K562 (cell line): ENCODE data around the gene ZCCHC8. TPM values are rescaled to one million over a fixed set of nuclear protein-coding genes. Genes with fewer than 3 reads are reported as not detected.

ENCODE experiments used
- ATAC-seq: fragments of 200-7000 bp; cut with Tn5 transposase; 3 replicates; pipeline ENCODE4 v1.9.1; 2020; ENCODE audit warnings: moderate library complexity
- BruUV-seq: library from RNA; stranded (reverse); fragments of 400-500 nt; replicated peaks from 2 replicates; lab custom pipeline; 2021; lab: Mats Ljungman, UMichigan
- CTCF ChIA-PET: fragments of 300-600 bp; formaldehyde crosslinking; extraction: SDS; loops from one replicate; lab custom pipeline; 2021; ENCODE audit warnings: low intra/inter-chr PET ratio; lab: Yijun Ruan, JAX
- POLR2A ChIA-PET: fragments of 300-600, 350-650 bp; sonication (Branson Sonifier 250); formaldehyde crosslinking; extraction: SDS; loops from one replicate; lab custom pipeline; 2021; ENCODE audit warnings: antibody characterized with exemption, inconsistent platforms; lab: Yijun Ruan, JAX
- DNase-seq, 4 experiments: peaks; one replicate each; pipeline versions ENCODE4 v3.0.0 to v3.0.0-alpha.2; 2011 to 2018; ENCODE audit warnings: low spot score in 3 of 4, mixed read lengths in 3 of 4; ENCODE audit errors: extremely low read depth in 1 of 4
- FAIRE-seq: peaks from 2 replicates; lab custom pipeline; 2011; peaks lifted over from hg19 to GRCh38; lab: Jason Lieb, UNC
- H2AFZ ChIP-seq: 2 replicates; pipeline ENCODE4 v1.6.0; 2011; ENCODE audit warnings: low read depth, low read length, control low read depth, inconsistent platforms
- H3K27ac ChIP-seq: fragments of 200-600 bp; 3 replicates; pipeline ENCODE4 v1.8.0; 2011; ENCODE audit warnings: low read depth, mild to moderate bottlenecking, control low read depth, inconsistent platforms, low read length, moderate library complexity, mixed read lengths; ENCODE audit errors: extremely low read depth
- H3K27me3 ChIP-seq, 2 experiments: fragments of 300-600 bp in 1 of 2; 2 replicates in 1 of 2; 3 replicates in 1 of 2; pipeline versions ENCODE4 v1.6.0 to v1.8.0; 2011; ENCODE audit warnings: inconsistent platforms in 2 of 2, low read length in 2 of 2, mild to moderate bottlenecking in 1 of 2, mixed read lengths in 1 of 2, moderate library complexity in 1 of 2; ENCODE audit not compliant: control insufficient read depth in 2 of 2, insufficient read depth in 2 of 2
- H3K36me3 ChIP-seq: fragments of 300-600 bp; 3 replicates; pipeline ENCODE4 v1.8.0; 2011; ENCODE audit warnings: mild to moderate bottlenecking, low read length, inconsistent platforms; ENCODE audit not compliant: control insufficient read depth, insufficient read depth
- H3K4me1 ChIP-seq, 2 experiments: fragments of 200-600 bp in 1 of 2; replicated peaks in 1 of 2; 2 replicates in 1 of 2; 3 replicates in 1 of 2; pipeline versions ENCODE4 v1.5.1 to v1.8.0; 2011; ENCODE audit warnings: inconsistent platforms in 2 of 2, low read length in 2 of 2, mild to moderate bottlenecking in 1 of 2, mixed read lengths in 1 of 2, moderate library complexity in 1 of 2; ENCODE audit not compliant: control insufficient read depth in 2 of 2, insufficient read depth in 2 of 2
- H3K4me2 ChIP-seq: 2 replicates; pipeline ENCODE4 v1.6.1; 2011; ENCODE audit warnings: low read length, control low read depth, inconsistent platforms, mixed read lengths; ENCODE audit not compliant: insufficient read depth
- H3K4me3 ChIP-seq: fragments of 200-600 bp; sonication (generic), shearing (Covaris generic); 2 replicates; pipeline ENCODE4 v1.5.1; 2016; ENCODE audit warnings: control low read depth, inconsistent platforms
- H3K79me2 ChIP-seq: fragments of 200-600 bp; 3 replicates; pipeline ENCODE4 v1.8.0; 2011; ENCODE audit warnings: low read length, inconsistent platforms; ENCODE audit not compliant: control insufficient read depth, insufficient read depth
- H3K9ac ChIP-seq, 2 experiments: 2 replicates each; pipeline versions ENCODE4 v1.6.0 to v1.6.1; 2011; ENCODE audit warnings: low read depth in 2 of 2, low read length in 2 of 2, control low read depth in 1 of 2, inconsistent platforms in 1 of 2, mild to moderate bottlenecking in 1 of 2, mixed read lengths in 1 of 2; ENCODE audit not compliant: insufficient read depth in 1 of 2
- H3K9me1 ChIP-seq: one replicate; pipeline ENCODE4 v1.6.0; 2011; ENCODE audit warnings: inconsistent platforms, mild to moderate bottlenecking, low read length, moderate library complexity; ENCODE audit not compliant: control insufficient read depth, insufficient read depth
- H3K9me3 ChIP-seq: replicated peaks from 2 replicates; pipeline ENCODE4 v1.5.1; 2011; ENCODE audit warnings: low read depth, low read length, inconsistent platforms; ENCODE audit not compliant: control insufficient read depth, insufficient read depth
- H4K20me1 ChIP-seq: replicated peaks from 2 replicates; pipeline ENCODE4 v1.6.1; 2011; ENCODE audit warnings: low read length, inconsistent platforms, mixed read lengths; ENCODE audit not compliant: control insufficient read depth, insufficient read depth
- CHD2 ChIP-seq: IDR thresholded peaks from 2 replicates; pipeline ENCODE4 v1.6.1; 2011; ENCODE audit warnings: low read depth, low read length
- CTCFL ChIP-seq: IDR thresholded peaks from 2 replicates; pipeline ENCODE4 v1.6.1; 2011; ENCODE audit warnings: borderline replicate concordance, low read depth, mild to moderate bottlenecking, moderate library complexity, low read length; ENCODE audit not compliant: insufficient read depth, poor library complexity, severe bottlenecking
- E2F5 ChIP-seq: sonication (generic); formaldehyde crosslinking; IDR thresholded peaks from 2 replicates; pipeline ENCODE4 v1.8.0; 2022; ENCODE audit warnings: mild to moderate bottlenecking, missing genetic modification reagents
- KLF16 ChIP-seq: IDR thresholded peaks from 2 replicates; pipeline ENCODE4 v1.6.1; 2016; ENCODE audit warnings: antibody characterized with exemption
- MEF2A ChIP-seq: IDR thresholded peaks from 2 replicates; pipeline ENCODE4 v1.6.1; 2011; ENCODE audit warnings: low read depth, mild to moderate bottlenecking, low read length, moderate library complexity; ENCODE audit not compliant: control insufficient read depth
- NELFE ChIP-seq: IDR thresholded peaks from 2 replicates; pipeline ENCODE4 v1.6.1; 2011; ENCODE audit warnings: mild to moderate bottlenecking; ENCODE audit not compliant: insufficient read depth, insufficient read length
- PHF8 ChIP-seq: fragments of 200-600 bp; sonication (generic); IDR thresholded peaks from 2 replicates; pipeline ENCODE4 v1.6.1; 2012; ENCODE audit warnings: mixed run types, mild to moderate bottlenecking, inconsistent platforms, low read length, moderate library complexity, borderline replicate concordance
- SAFB ChIP-seq: fragments of 200-400 bp; formaldehyde crosslinking; IDR thresholded peaks from 2 replicates; pipeline ENCODE4 v1.6.1; 2017; ENCODE audit warnings: low read depth, low read length, borderline replicate concordance
- SP1 ChIP-seq: sonication (generic); formaldehyde crosslinking; IDR thresholded peaks from 2 replicates; pipeline ENCODE4 v1.8.1; 2022; ENCODE audit warnings: mild to moderate bottlenecking, missing genetic modification reagents
- TEAD4 ChIP-seq, 2 experiments: sonication (generic) in 1 of 2; formaldehyde crosslinking in 1 of 2; IDR thresholded peaks; 2 replicates each; pipeline versions ENCODE4 v1.6.1 to v1.8.0; 2012 to 2022; ENCODE audit warnings: borderline replicate concordance in 1 of 2, inconsistent platforms in 1 of 2, low read length in 1 of 2, mild to moderate bottlenecking in 1 of 2, missing genetic modification reagents in 1 of 2
- WGBS: fragments of 100-300 bp; shearing (Covaris generic); methylation state at CpG from one replicate; pipeline ENCODE4 v1.1.6; 2016; ENCODE audit warnings: low coverage, mixed read lengths; ENCODE audit not compliant: insufficient coverage; ENCODE audit errors: missing lambda C conversion rate; 5-methylcytosine and 5-hydroxymethylcytosine counted together
- in situ Hi-C: fragments of 300-500 bp; cut with MboI; formaldehyde crosslinking; loops from 4 replicates; pipeline ENCODE4 v1.15.0; 2018; ENCODE audit warnings: inconsistent platforms, mixed read lengths
- intact Hi-C: fragments of 100-400 bp; cut with micrococcal nuclease; formaldehyde crosslinking; loops from 2 replicates; pipeline ENCODE4 v1.14.2; 2022
- polyA plus RNA-seq, 8 experiments: library from polyadenylated mRNA; depleted of rRNA in 4 of 8; stranded (reverse) in 5 of 8; unstranded in 3 of 8; fragments of >200 nt; fragmentation: Nextera tagmentation in 2 of 8; fragmentation: Illumina TruSeq in 1 of 8; extraction: Ambion mirVana in 2 of 8; extraction: Trizol in 1 of 8; gene quantifications; 2 replicates each; pipeline versions ENCODE4 v1.2.1 to v1.2.3, GENCODE V29; 2011 to 2014; ENCODE audit warnings: inconsistent platforms in 1 of 8, missing spikeins in 1 of 8
- total RNA-seq, 7 experiments: library from RNA; depleted of rRNA in 6 of 7; stranded (reverse); fragments of >200 nt in 6 of 7; fragmentation: Illumina TruSeq in 2 of 7; extraction: Trizol in 2 of 7; gene quantifications; 2 replicates each; pipeline versions ENCODE4 v1.2.1 to v1.2.3, GENCODE V29; 2011 to 2021; ENCODE audit warnings: low replicate concordance in 1 of 7
- TF ChIP-seq, protein P1 (sequence below): sonication (generic); formaldehyde crosslinking; IDR thresholded peaks from 2 replicates; pipeline ENCODE4 v1.8.0; 2023; ENCODE audit warnings: mild to moderate bottlenecking, missing genetic modification reagents
- TF ChIP-seq, protein P2 (sequence below): conservative IDR thresholded peaks from 2 replicates; pipeline ENCODE4 v1.6.1; 2011; ENCODE audit warnings: low read depth, mild to moderate bottlenecking, low read length; ENCODE audit not compliant: control insufficient read depth

The ZCCHC8 gene
- total and polyA plus RNA-seq, 9 of the 15 experiments (the other 6 are each of a cell fraction or from before 2014, with no cell fraction given), result 14.8 to 50.9 (median 34.1) TPM

DNA sequence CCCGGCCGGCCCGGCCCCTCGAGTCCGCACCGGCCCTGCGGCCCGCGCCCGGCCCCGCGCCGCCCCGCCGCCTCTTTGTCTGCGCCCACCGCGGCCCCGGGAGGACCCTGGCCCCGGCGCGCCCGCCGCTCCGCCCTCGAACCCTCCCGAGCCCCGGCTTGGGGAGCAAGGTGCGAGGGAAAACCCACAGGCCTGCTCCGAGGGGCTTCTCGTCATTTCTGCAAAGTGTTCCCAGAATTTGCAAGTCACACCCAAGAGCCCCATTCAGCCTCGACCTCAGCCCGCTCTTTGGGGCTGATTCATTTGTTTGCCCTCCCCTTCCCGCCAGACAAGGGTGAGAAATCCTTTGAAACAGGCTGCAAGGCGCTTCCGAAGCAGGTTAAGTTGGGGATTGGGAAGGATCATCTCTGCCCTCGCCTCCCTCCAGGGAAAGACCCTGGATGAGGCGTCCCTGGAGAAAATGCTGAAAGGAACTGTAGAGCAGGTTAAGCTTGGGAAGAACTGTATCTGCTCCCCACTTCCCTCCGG lies 77.9 kb downstream of the ZCCHC8 start:
- Histone ChIP-seq H3K27ac (peak overlapping the region; percentile 80), H3K36me3 (no peaks in the 10 kb centered on the region), H3K9ac (peak overlapping the region; percentile 80 to 90), H3K9me3 (no peaks in the 10 kb centered on the region), H2AFZ (peak overlapping the region; percentile 98), H3K27me3 (no peaks in the 10 kb centered on the region), H3K9me1 (no peaks in the 10 kb centered on the region), H3K4me3 (peak overlapping the region; percentile 51), H3K79me2 (peaks cover 40% of the 10 kb centered on the region), H4K20me1 (no peaks in the 10 kb centered on the region), H3K4me2 (peak overlapping the region; percentile 95), H3K4me1 (peaks cover 26 to 31% of the 10 kb centered on the region in 2 experiments)
- intact Hi-C loops, result loop anchor here (5.0 kb wide), 1 partner anchor 90 kb away; no protein-coding TSS in a partner anchor
- no TSS peak for BruUV-seq
- 6% methylated on average over 13 of the region's 39 CpGs for WGBS
- in situ Hi-C loops, result no loop called here
- ChIA-PET POLR2A (interaction anchor here (0.6 to 4.6 kb wide), 9 partner anchors 10 to 76 kb away, joined by 3 to 30 read pairs (median 5); no protein-coding TSS in a partner anchor), CTCF (interaction anchor here (1.6 kb wide), 1 partner anchor 86 kb away, joined by 12 read pairs; no protein-coding TSS in a partner anchor)
- peak; percentile 29 for ATAC-seq
- FAIRE-seq, result peak; percentile 91
- DNase-seq, result peak in 2 of 4 experiments; percentile 59 to 73
- peak; percentile 57; the same call in 1 of the 2 replicates for TF ChIP-seq PHF8
- no peak for TF ChIP-seq SAFB
- no peak for TF ChIP-seq TEAD4 (IDR thresholded peaks at IDR 0.05; ENCODE audit: low read length)
- TF ChIP-seq TEAD4 (CRISPR knock-in tag; IDR thresholded peaks at IDR 0.05; ENCODE audit: borderline replicate concordance), result no peak
- TF ChIP-seq NELFE, result no peak
- TF ChIP-seq MEF2A, result no peak
- no peak for TF ChIP-seq CHD2
- peak; percentile 70; the same call in 1 of the 2 replicates for TF ChIP-seq SP1 (CRISPR knock-in tag)
- TF ChIP-seq, protein P1, sequence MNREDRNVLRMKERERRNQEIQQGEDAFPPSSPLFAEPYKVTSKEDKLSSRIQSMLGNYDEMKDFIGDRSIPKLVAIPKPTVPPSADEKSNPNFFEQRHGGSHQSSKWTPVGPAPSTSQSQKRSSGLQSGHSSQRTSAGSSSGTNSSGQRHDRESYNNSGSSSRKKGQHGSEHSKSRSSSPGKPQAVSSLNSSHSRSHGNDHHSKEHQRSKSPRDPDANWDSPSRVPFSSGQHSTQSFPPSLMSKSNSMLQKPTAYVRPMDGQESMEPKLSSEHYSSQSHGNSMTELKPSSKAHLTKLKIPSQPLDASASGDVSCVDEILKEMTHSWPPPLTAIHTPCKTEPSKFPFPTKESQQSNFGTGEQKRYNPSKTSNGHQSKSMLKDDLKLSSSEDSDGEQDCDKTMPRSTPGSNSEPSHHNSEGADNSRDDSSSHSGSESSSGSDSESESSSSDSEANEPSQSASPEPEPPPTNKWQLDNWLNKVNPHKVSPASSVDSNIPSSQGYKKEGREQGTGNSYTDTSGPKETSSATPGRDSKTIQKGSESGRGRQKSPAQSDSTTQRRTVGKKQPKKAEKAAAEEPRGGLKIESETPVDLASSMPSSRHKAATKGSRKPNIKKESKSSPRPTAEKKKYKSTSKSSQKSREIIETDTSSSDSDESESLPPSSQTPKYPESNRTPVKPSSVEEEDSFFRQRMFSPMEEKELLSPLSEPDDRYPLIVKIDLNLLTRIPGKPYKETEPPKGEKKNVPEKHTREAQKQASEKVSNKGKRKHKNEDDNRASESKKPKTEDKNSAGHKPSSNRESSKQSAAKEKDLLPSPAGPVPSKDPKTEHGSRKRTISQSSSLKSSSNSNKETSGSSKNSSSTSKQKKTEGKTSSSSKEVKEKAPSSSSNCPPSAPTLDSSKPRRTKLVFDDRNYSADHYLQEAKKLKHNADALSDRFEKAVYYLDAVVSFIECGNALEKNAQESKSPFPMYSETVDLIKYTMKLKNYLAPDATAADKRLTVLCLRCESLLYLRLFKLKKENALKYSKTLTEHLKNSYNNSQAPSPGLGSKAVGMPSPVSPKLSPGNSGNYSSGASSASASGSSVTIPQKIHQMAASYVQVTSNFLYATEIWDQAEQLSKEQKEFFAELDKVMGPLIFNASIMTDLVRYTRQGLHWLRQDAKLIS, result no peak; the same call in 1 of the 2 replicates
- TF ChIP-seq KLF16, result no peak
- no peak for TF ChIP-seq CTCFL
- TF ChIP-seq E2F5 (CRISPR knock-in tag), result 0 out of 2 replicates have a peak, but pooled peaks have one; percentile 21
- TF ChIP-seq, protein P2, sequence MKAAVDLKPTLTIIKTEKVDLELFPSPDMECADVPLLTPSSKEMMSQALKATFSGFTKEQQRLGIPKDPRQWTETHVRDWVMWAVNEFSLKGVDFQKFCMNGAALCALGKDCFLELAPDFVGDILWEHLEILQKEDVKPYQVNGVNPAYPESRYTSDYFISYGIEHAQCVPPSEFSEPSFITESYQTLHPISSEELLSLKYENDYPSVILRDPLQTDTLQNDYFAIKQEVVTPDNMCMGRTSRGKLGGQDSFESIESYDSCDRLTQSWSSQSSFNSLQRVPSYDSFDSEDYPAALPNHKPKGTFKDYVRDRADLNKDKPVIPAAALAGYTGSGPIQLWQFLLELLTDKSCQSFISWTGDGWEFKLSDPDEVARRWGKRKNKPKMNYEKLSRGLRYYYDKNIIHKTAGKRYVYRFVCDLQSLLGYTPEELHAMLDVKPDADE, result peak; percentile 50; the same call in 1 of the 2 replicates
